CD4-positive, alpha-beta T cell treated with Interleukin-15 for 1 hour (primary cell): ENCODE results near the gene TPK1.
A peak's percentile ranks its signal among the peaks of the same experiment; 100 is the strongest.
"Not testable (repeated sequence)": the region's sequence is repeated elsewhere in the genome, so short reads cannot be mapped to it uniquely, and the experiment has no call there.

Experiments
- DNase-seq: peaks from one replicate; pipeline ENCODE4 v3.0.0-alpha.2; 2020

Gene TPK1

GRCh38 chr7:144821067-144821466, 14.8 kb downstream of the TPK1 start:
- DNase-seq: no peak

- no peak for DNase-seq
Observed at GRCh38 chr7:144820552-144820951, 15.3 kb downstream of the TPK1 start.

GRCh38 chr7:144819566-144819965, 16.3 kb downstream of the TPK1 start:
- DNase-seq: no peak

- peak; percentile 73 for DNase-seq
Observed at GRCh38 chr7:144818511-144818910, 17.3 kb downstream of the TPK1 start.

GRCh38 chr7:144817001-144817400, 18.9 kb downstream of the TPK1 start:
- DNase-seq: no peak

DNA sequence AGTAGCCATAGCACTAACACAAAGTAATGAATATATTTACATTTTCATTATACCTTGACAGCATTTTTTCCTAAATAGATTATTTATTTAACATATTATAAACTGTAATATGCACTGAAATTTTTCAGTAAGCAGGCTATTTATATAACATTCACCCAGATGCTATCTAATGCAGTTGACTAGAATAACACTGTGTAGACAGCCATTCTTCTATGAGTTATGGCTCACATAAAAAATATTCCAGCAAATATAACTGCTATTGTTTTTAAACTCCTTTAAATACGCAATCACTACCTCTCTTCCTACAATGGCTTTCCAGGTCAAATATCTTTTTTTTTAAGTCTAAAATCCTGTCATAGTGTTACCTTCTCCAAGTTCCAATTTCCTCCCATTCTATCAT, 21.6 kb downstream of the TPK1 start:
- no peak for DNase-seq

GRCh38 chr7:144812379-144813283, 23.2 kb downstream of the TPK1 start:
- peak; percentile 43 for DNase-seq

DNA sequence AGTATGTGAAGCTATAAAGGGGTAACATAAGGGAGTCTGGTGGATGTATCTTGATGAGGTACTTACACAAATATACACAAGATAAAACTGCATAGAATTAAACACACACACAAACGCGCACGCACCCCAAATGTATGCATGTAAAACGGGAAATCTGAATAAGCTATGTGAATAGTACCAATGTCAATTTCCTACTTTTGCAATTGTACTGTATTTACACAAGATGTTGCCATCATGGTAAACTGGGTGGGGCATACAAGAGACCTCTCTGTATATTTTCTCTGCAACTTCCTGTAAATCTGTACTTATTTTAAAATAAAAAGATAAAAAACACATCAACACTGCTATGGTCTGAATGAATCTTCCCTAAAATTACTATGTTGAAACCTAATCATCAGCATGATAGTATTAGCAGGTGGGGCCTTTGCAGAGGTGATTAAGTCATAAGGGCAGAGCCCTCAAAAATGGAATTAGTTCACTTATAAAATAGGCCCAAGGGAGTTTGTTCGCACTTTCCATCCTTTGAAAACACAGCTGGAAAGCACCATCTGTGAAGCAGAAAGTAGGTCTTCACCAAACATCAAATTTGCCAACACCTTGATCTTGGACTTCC, 30.1 kb downstream of the TPK1 start:
- DNase-seq: no peak

GRCh38 chr7:144800678-144801436, 35.0 kb downstream of the TPK1 start:
- not testable (repeated sequence) for DNase-seq

GRCh38 chr7:144796919-144797318, 38.9 kb downstream of the TPK1 start:
- DNase-seq: no peak

GRCh38 chr7:144792050-144792449, 43.8 kb downstream of the TPK1 start:
- no peak for DNase-seq

- no peak for DNase-seq
Observed at GRCh38 chr7:144791488-144791887, 44.4 kb downstream of the TPK1 start.

GRCh38 chr7:144787127-144787526, 48.7 kb downstream of the TPK1 start:
- no peak for DNase-seq

DNA sequence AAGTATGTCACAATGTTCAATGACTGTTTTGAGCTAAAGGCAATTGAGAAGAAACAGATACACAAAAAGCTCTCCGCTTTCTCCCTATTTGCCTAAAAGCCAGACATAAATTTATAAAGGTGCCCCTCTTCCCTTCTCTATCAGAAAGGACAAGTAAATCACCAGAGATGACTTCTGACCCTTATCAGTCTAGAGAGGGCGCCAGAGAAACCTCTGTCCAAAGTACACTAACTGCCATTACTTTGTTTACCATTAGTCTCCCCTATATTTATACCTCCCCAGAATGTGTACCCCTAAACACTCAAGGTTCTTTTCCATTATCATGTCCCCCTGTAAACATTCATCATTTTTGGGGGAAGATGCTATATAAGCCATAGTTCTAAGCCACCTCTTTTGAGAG, 49.3 kb downstream of the TPK1 start:
- DNase-seq: no peak

GRCh38 chr7:144786079-144786478, 49.8 kb downstream of the TPK1 start:
- no peak for DNase-seq

DNA sequence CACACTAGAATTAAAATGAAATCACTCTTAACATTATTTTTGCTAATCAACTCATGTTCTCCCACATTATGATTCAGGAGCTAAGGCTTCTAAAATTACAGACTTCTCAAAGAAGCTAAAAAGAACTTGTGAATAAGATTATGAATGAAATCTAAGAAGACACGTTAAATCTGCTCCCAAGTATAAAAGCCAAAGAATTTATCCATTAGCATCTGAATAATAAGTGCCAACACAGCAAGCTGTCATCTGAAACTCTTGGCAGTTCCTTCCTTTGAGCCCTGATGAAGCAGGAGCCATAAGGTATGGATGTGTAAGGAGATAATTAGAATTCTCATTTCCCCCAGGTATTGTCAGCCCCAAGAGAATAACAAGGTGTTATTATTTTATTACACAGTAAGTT, 50.3 kb downstream of the TPK1 start:
- DNase-seq: no peak

- DNase-seq: no peak
Observed at GRCh38 chr7:144784943-144785342, 50.9 kb downstream of the TPK1 start.

DNA sequence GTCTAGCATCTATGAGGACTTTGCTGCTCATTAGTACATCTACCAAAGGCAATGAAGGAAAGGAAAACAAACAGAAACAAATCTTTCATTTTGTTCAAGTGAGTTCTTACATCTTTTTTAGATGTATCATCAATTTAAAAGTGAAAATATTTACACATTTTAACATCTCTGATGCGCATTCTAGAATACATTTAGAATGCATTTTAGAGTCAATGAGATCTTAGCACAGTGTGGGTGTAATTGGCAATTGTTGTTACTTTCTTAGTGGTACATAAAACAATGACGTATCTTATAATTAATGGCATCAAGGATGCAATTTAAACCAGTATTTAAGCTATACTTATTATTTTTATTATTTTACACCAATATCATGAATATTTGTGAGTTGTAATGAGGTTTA, 51.4 kb downstream of the TPK1 start:
- no peak for DNase-seq

DNA sequence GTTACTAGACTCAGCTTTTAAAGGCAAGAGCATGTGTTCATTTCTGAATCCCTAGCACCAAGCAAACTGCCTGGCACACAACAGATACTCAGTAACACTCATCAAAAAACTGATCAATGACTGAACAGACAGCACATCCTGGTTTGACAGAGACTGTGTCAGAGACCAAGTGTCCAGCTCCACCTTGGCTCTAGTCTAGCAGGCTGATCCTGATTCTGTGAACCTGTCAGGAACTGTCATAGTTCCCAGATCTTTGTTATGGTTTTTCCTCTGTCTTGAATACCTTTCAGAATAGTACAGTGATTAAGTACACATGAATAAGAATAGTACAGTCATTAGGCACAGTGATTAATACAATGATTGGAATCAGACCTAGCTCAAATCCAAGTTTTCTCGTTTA, 53.0 kb downstream of the TPK1 start:
- DNase-seq: no peak

DNA sequence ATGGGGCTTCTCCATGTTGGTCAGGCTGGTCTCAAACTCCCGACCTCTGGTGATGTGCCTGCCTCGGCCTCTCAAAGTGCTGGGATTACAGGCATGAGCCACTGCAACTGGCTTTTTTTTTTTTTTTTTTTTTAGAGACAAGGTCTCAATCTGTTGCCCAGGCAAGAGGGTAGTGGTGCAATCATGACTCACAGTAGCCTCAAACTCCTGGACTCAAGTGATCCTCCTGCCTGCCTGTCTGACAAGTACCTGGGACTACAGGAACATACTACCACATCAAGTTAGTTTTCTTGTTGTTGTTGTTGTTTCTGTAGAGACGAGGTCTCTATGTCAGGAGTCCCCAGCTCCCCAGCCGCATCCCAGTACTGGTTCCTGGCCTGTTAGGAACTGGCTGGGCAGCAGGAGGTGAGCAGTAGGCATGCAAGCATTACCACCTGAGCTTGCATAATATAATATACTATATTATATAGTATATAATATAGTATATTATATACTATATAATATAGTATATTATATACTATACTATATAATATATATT, 55.7 kb downstream of the TPK1 start:
- no peak for DNase-seq

DNA sequence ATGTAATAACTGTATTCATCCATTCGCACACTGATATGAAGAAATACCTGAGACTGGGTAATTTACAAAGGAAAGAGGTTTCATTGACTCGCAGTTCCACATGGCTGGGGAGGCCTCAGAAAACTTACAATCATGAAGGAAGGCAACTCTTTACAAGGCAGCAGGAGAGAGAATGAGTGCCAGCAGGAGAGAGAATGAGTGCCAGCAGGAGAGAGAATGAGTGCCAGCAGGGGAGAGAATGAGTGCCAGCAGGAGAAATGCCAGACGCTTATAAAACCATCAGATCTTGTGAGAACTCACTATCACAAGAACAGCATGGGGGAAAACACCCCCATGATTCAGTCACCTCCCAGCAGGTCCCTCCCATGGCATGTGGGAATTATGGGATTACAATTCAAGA, 58.0 kb downstream of the TPK1 start:
- DNase-seq: not testable (repeated sequence)

GRCh38 chr7:144777005-144777839, 58.6 kb downstream of the TPK1 start:
- DNase-seq: no peak

GRCh38 chr7:144776447-144776846, 59.4 kb downstream of the TPK1 start:
- DNase-seq: no peak
